ENCODE data around the gene WNT9B. TPM values are rescaled to one million over a fixed set of nuclear protein-coding genes. Genes with fewer than 3 reads are reported as not detected.
A peak's percentile ranks its signal among the peaks of the same experiment; 100 is the strongest.

Gene WNT9B
- total and polyA plus RNA-seq, 2 of the 13 experiments (the other 11 are each of a cell fraction or from before 2014, with no cell fraction given), result not detected

DNA sequence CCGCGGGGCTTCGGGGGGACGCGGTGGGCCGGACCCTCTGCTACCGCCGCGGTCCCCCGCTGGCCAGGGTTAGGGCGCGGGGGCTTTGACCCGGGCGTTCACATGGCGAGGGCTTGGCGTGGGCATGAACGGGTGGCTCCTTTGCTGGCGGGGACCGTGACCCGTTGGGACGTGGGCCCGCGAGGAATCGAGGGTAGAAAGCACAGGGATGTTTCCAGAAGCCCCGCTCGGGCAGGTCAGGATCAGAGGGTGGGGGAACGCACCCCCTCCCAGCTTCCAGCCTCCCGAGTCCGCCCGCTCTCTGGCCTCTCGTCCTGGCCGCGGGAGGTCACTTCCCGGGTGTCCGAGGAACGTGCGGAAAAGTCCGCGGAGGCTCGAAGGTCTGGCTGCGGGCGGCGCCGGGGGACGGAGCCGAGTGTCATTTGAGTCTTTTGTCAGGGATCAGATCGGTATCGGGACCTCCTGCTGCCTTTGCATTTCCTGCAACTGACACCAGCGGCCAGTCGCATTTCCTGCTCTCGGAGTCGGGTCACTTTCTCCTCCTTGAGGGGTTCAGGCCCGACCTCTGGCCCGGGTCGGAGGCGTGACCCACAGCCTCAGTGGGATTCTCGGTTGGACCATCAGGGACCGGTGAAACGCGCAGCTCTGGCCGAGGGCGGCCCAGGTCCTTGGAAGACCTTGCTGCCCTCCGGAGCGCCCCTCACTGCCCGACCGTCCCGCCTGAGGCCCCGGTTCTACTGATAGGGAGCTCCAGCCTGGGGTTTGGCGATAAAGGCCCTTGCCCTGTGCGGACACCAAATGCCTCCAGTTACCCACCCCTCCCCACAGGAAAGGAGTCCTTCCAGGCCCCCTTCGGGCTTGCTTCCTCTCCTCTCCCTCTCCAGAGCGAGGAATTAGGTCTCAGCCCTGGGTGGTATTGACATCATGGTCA is 32.2 kb upstream of the WNT9B start (continued):
- TF ChIP-seq, protein P1, sequence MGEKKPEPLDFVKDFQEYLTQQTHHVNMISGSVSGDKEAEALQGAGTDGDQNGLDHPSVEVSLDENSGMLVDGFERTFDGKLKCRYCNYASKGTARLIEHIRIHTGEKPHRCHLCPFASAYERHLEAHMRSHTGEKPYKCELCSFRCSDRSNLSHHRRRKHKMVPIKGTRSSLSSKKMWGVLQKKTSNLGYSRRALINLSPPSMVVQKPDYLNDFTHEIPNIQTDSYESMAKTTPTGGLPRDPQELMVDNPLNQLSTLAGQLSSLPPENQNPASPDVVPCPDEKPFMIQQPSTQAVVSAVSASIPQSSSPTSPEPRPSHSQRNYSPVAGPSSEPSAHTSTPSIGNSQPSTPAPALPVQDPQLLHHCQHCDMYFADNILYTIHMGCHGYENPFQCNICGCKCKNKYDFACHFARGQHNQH (CRISPR knock-in tag; IDR thresholded peaks at IDR 0.05), result no peak
- TF ChIP-seq, protein P2, sequence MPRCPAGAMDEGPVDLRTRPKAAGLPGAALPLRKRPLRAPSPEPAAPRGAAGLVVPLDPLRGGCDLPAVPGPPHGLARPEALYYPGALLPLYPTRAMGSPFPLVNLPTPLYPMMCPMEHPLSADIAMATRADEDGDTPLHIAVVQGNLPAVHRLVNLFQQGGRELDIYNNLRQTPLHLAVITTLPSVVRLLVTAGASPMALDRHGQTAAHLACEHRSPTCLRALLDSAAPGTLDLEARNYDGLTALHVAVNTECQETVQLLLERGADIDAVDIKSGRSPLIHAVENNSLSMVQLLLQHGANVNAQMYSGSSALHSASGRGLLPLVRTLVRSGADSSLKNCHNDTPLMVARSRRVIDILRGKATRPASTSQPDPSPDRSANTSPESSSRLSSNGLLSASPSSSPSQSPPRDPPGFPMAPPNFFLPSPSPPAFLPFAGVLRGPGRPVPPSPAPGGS (CRISPR knock-in tag; IDR thresholded peaks at IDR 0.05), result no peak
- TF ChIP-seq SIX1 (CRISPR knock-in tag; IDR thresholded peaks at IDR 0.05; ENCODE audit: borderline replicate concordance) (no peak), ZNF205 (CRISPR knock-in tag; IDR thresholded peaks at IDR 0.05) (0 out of 2 replicates have a peak, but pooled peaks have one; percentile 40), SMYD3 (CRISPR knock-in tag; IDR thresholded peaks at IDR 0.05) (no peak), PCBP2 (optimal IDR thresholded peaks at IDR 0.05; ENCODE audit: low read depth, low read length, poor library complexity, severe bottlenecking) (no peak), ESRRA (CRISPR knock-in tag; IDR thresholded peaks at IDR 0.05; ENCODE audit: low read depth) (no peak), PTBP1 (IDR thresholded peaks at IDR 0.05; ENCODE audit: low read depth, low read length, poor library complexity, severe bottlenecking) (no peak), BRF2 (CRISPR knock-in tag; IDR thresholded peaks at IDR 0.05) (0 out of 2 replicates have a peak, but pooled peaks have one; percentile 31), MLXIP (CRISPR knock-in tag; IDR thresholded peaks at IDR 0.05; ENCODE audit: borderline replicate concordance) (no peak), ATAD3A (CRISPR knock-in tag; IDR thresholded peaks at IDR 0.05) (no peak), ZNF615 (CRISPR knock-in tag; IDR thresholded peaks at IDR 0.05; ENCODE audit: borderline replicate concordance) (no peak), ZBTB33 (CRISPR knock-in tag; IDR thresholded peaks at IDR 0.05) (no peak)
